Colonic mucosa (tissue), 4 donors: ENCODE results near the gene TNN. TPM values are rescaled to one million over a fixed set of nuclear protein-coding genes. Genes with fewer than 3 reads are reported as not detected.

Experiments used
- DNase-seq: peaks from one replicate; pipeline ENCODE4 v3.0.0-alpha.2; 2020
- H3K27ac ChIP-seq: fragments of 200-600 bp; one replicate; pipeline ENCODE4 v1.8.0; 2021
- H3K27me3 ChIP-seq: fragments of 200-600 bp; one replicate; pipeline ENCODE4 v1.8.0; 2021
- H3K36me3 ChIP-seq: fragments of 200-600 bp; one replicate; pipeline ENCODE4 v1.8.0; 2021
- H3K4me1 ChIP-seq: fragments of 200-600 bp; one replicate; pipeline ENCODE4 v1.8.0; 2021; ENCODE audit warnings: mild to moderate bottlenecking
- H3K4me3 ChIP-seq: fragments of 200-600 bp; one replicate; pipeline ENCODE4 v1.8.0; 2021
- H3K9ac ChIP-seq, 2 donors: one replicate each; pipeline ENCODE4 v1.7.0; 2013; ENCODE audit warnings: control low read depth in 2 of 2, low read depth in 2 of 2, low read length in 2 of 2
- H3K9me3 ChIP-seq: fragments of 200-600 bp; one replicate; pipeline ENCODE4 v1.8.0; 2021
- intact Hi-C: fragments of 100-400 bp; cut with DNase I; formaldehyde crosslinking; loops from one replicate; pipeline ENCODE4 v1.14.1; 2022
- total RNA-seq, 2 donors: library from RNA; stranded (reverse); fragmentation: NEBNext Ultra II Directional in 1 of 2; extraction: Animal tissue kit (Norgen Biotek cat#: 25700) in 1 of 2; gene quantifications; one replicate each; pipeline ENCODE4 v1.2.1, GENCODE V29; 2021
- TF ChIP-seq, protein P1 (sequence below): fragments of 200-600 bp; IDR thresholded peaks from one replicate; pipeline ENCODE4 v1.8.0; 2022; ENCODE audit warnings: antibody characterized with exemption, mild to moderate bottlenecking
- donor health status: healthy.
- donor health status: DM: no; HTN: no; CAD: no.
- donor health status: DM: no; HTN: no; CAD: no.

The TNN gene
- total RNA-seq, 2 donors from 2014 or later = 0.07 to 0.13 TPM

- no peak for DNase-seq
- no peak overlapping the region for H3K4me3 ChIP-seq
- TF ChIP-seq, protein P1, sequence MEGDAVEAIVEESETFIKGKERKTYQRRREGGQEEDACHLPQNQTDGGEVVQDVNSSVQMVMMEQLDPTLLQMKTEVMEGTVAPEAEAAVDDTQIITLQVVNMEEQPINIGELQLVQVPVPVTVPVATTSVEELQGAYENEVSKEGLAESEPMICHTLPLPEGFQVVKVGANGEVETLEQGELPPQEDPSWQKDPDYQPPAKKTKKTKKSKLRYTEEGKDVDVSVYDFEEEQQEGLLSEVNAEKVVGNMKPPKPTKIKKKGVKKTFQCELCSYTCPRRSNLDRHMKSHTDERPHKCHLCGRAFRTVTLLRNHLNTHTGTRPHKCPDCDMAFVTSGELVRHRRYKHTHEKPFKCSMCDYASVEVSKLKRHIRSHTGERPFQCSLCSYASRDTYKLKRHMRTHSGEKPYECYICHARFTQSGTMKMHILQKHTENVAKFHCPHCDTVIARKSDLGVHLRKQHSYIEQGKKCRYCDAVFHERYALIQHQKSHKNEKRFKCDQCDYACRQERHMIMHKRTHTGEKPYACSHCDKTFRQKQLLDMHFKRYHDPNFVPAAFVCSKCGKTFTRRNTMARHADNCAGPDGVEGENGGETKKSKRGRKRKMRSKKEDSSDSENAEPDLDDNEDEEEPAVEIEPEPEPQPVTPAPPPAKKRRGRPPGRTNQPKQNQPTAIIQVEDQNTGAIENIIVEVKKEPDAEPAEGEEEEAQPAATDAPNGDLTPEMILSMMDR = no peak
Measured at GRCh38 chr1:175033953-175034352, 33.7 kb upstream of the TNN start.

GRCh38 chr1:175034775-175035174, 32.9 kb upstream of the TNN start:
- H3K9me3 ChIP-seq = no peaks in the 10 kb centered on the region
- no peaks in the 10 kb centered on the region for H3K4me1 ChIP-seq
- H3K36me3 ChIP-seq = no peaks in the 10 kb centered on the region
- no peak overlapping the region for H3K27ac ChIP-seq
- H3K4me3 ChIP-seq = no peak overlapping the region
- DNase-seq = no peak
- H3K27me3 ChIP-seq = no peaks in the 10 kb centered on the region
- no peak overlapping the region for H3K9ac ChIP-seq
- intact Hi-C loops = loop anchor here (5.0 kb wide), 2 partner anchors 88 to 283 kb away; no protein-coding TSS in a partner anchor
- TF ChIP-seq, protein P1 = no peak

More at GRCh38 chr1:175033953-175034352, 33.7 kb upstream of the TNN start:
- Histone ChIP-seq H3K27me3 (no peaks in the 10 kb centered on the region), H3K27ac (no peak overlapping the region), H3K4me1 (no peaks in the 10 kb centered on the region), H3K9ac (no peak overlapping the region), H3K36me3 (no peaks in the 10 kb centered on the region), H3K9me3 (no peaks in the 10 kb centered on the region)
- intact Hi-C loops = loop anchor here (5.0 kb wide), 2 partner anchors 88 to 283 kb away; no protein-coding TSS in a partner anchor

DNA sequence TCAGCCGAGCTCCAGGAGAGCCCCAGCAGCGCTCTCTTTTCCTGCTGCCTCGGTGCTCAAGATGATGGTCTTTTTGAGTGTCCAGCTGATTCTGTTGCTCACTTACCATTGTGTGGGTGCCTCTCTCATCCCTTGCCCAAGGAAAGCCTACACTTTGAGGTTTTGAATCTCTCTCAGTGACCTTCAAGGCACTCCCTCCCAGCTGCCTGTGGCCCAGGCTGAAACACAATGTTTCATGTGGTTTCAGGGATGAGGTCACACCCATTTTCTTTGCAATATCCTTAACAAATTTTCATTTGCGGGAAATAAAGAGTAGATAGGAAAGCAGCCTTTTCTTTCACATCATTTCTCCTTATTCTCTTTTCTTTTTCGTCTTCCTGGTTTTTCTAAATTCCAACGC, 31.8 kb upstream of the TNN start:
- Histone ChIP-seq H3K4me1 (no peaks in the 10 kb centered on the region), H3K27me3 (no peaks in the 10 kb centered on the region), H3K9me3 (no peaks in the 10 kb centered on the region), H3K36me3 (no peaks in the 10 kb centered on the region), H3K9ac (no peak overlapping the region), H3K27ac (no peak overlapping the region), H3K4me3 (no peak overlapping the region)
- TF ChIP-seq, protein P1 = no peak
- intact Hi-C loops = no loop called here
- no peak for DNase-seq

DNA sequence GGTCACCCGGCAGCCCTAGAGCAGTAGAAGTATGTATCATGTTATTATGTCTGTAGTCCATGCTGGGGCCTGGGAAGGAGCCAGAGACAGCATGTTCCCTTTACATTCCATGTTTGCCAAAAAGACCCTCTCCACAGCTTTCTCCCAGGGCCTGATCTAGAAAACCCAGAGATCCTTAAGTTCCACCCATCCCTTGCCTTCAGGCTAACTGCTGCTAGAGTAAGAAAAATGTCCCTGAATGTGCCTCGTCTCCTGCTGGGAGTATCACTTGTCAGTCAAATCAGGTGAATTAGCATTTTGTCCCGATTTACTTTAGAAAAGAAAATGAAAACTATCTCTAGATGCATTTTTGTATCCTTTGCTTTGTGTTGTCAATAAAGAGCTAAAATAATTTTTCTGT, 31.2 kb upstream of the TNN start:
- no peak overlapping the region for H3K27ac ChIP-seq

GRCh38 chr1:175037416-175037815, 30.2 kb upstream of the TNN start:
- Histone ChIP-seq H3K27me3 (no peaks in the 10 kb centered on the region), H3K36me3 (no peaks in the 10 kb centered on the region), H3K9ac (no peak overlapping the region), H3K27ac (no peak overlapping the region), H3K4me1 (no peaks in the 10 kb centered on the region), H3K4me3 (no peak overlapping the region), H3K9me3 (no peaks in the 10 kb centered on the region)
- TF ChIP-seq, protein P1 = no peak
- intact Hi-C loops = no loop called here
- no peak for DNase-seq

More for the DNA sequence above, 31.2 kb upstream of the TNN start:
- DNase-seq = no peak
- Histone ChIP-seq H3K36me3 (no peaks in the 10 kb centered on the region), H3K27me3 (no peaks in the 10 kb centered on the region), H3K4me3 (no peak overlapping the region), H3K9ac (no peak overlapping the region), H3K9me3 (no peaks in the 10 kb centered on the region), H3K4me1 (no peaks in the 10 kb centered on the region)
- intact Hi-C loops = no loop called here
- TF ChIP-seq, protein P1 = no peak
